Endothelial cell of umbilical vein (primary cell): ENCODE results near the gene ABRAXAS1. TPM values are rescaled to one million over a fixed set of nuclear protein-coding genes. Genes with fewer than 3 reads are reported as not detected.

Source experiments
- BruUV-seq: library from RNA; stranded (reverse); fragments of 400-500 nt; replicated peaks from 2 replicates; lab custom pipeline; 2021; lab: Mats Ljungman, UMichigan
- CTCF ChIA-PET: fragments of 300-600, 350-600 bp; sonication (Branson Sonifier 250); formaldehyde crosslinking; loops from one replicate; lab custom pipeline; 2021; ENCODE audit warnings: antibody characterized with exemption, inconsistent platforms; lab: Charles Lee
- POLR2A ChIA-PET: fragments of 300-600, 350-600 bp; sonication (Branson Sonifier 250); formaldehyde crosslinking; loops from one replicate; lab custom pipeline; 2021; ENCODE audit warnings: antibody characterized with exemption, inconsistent platforms; lab: Charles Lee
- DNase-seq: peaks from one replicate; pipeline ENCODE4 v3.0.0-alpha.2; 2011; ENCODE audit warnings: low read depth, low spot score
- FAIRE-seq: peaks from 2 replicates; lab custom pipeline; 2011; peaks lifted over from hg19 to GRCh38; lab: Jason Lieb, UNC
- H2AFZ ChIP-seq: 2 replicates; pipeline ENCODE4 v1.6.0; 2012; ENCODE audit warnings: low read depth, low read length, control low read depth, inconsistent platforms
- H3K27ac ChIP-seq: 2 replicates; pipeline ENCODE4 v1.5.1; 2011; ENCODE audit warnings: low read depth, mild to moderate bottlenecking, control low read depth, low read length, moderate library complexity; ENCODE audit not compliant: insufficient read depth
- H3K27me3 ChIP-seq, 2 experiments: 2 replicates each; pipeline versions ENCODE4 v1.6.0 to v1.6.1; 2011; ENCODE audit warnings: low read length in 2 of 2, mixed read lengths in 1 of 2; ENCODE audit not compliant: control insufficient read depth in 2 of 2, insufficient read depth in 2 of 2
- H3K36me3 ChIP-seq, 2 experiments: 2 replicates in 1 of 2; 3 replicates in 1 of 2; pipeline ENCODE4 v1.5.1; 2011; ENCODE audit warnings: low read length in 2 of 2, mild to moderate bottlenecking in 1 of 2, moderate library complexity in 1 of 2; ENCODE audit not compliant: control insufficient read depth in 2 of 2, insufficient read depth in 2 of 2; ENCODE audit errors: extremely low read depth in 1 of 2
- H3K4me1 ChIP-seq: 3 replicates; pipeline ENCODE4 v1.5.1; 2011; ENCODE audit warnings: mild to moderate bottlenecking, low read length; ENCODE audit not compliant: control insufficient read depth, insufficient read depth; ENCODE audit errors: extremely low read depth
- H3K4me2 ChIP-seq: 2 replicates; pipeline ENCODE4 v1.6.1; 2011; ENCODE audit warnings: low read length, control low read depth, mixed read lengths; ENCODE audit not compliant: insufficient read depth
- H3K4me3 ChIP-seq, 3 experiments: fragments of 200-600 bp in 1 of 3; sonication (generic), shearing (Covaris generic) in 1 of 3; replicated peaks in 1 of 3; 2 replicates each; pipeline ENCODE4 v1.5.1; 2011 to 2016; ENCODE audit warnings: control low read depth in 3 of 3, low read length in 3 of 3, mild to moderate bottlenecking in 2 of 3, inconsistent platforms in 1 of 3, low read depth in 1 of 3, moderate library complexity in 1 of 3; ENCODE audit not compliant: insufficient read depth in 1 of 3
- H3K79me2 ChIP-seq: 2 replicates; pipeline ENCODE4 v1.6.0; 2012; ENCODE audit warnings: low read length, inconsistent platforms; ENCODE audit not compliant: control insufficient read depth, insufficient read depth
- H3K9ac ChIP-seq: replicated peaks from 2 replicates; pipeline ENCODE3; 2011; ENCODE audit warnings: low read length, control low read depth; ENCODE audit not compliant: insufficient read depth; ENCODE audit errors: extremely low read depth
- H3K9me1 ChIP-seq: replicated peaks from 3 replicates; pipeline ENCODE4 v1.6.0; 2011; ENCODE audit warnings: mild to moderate bottlenecking, low read length; ENCODE audit not compliant: control insufficient read depth, insufficient read depth; ENCODE audit errors: extremely low read depth
- H3K9me3 ChIP-seq: replicated peaks from 2 replicates; pipeline ENCODE4 v1.5.1; 2012; ENCODE audit warnings: low read length, inconsistent platforms; ENCODE audit not compliant: control insufficient read depth, insufficient read depth
- H4K20me1 ChIP-seq: replicated peaks from 2 replicates; pipeline ENCODE3; 2011; ENCODE audit warnings: mild to moderate bottlenecking, low read length; ENCODE audit not compliant: control insufficient read depth, insufficient read depth; ENCODE audit errors: extremely low read depth
- EZH2 ChIP-seq: IDR thresholded peaks from 2 replicates; pipeline ENCODE4 v1.6.1; 2012; ENCODE audit warnings: borderline replicate concordance, low read depth, mild to moderate bottlenecking, moderate library complexity, low read length, inconsistent platforms; ENCODE audit not compliant: severe bottlenecking
- FOS ChIP-seq: IDR thresholded peaks from 2 replicates; pipeline ENCODE4 v1.6.1; 2011; ENCODE audit warnings: mild to moderate bottlenecking, low read length, moderate library complexity, borderline replicate concordance; ENCODE audit not compliant: insufficient read depth
- GATA2 ChIP-seq: IDR thresholded peaks from 2 replicates; pipeline ENCODE4 v1.7.0; 2011; ENCODE audit warnings: low read depth, mild to moderate bottlenecking, moderate library complexity, mixed read lengths, low read length; ENCODE audit not compliant: insufficient read length, insufficient read depth
- JUN ChIP-seq: IDR thresholded peaks from 2 replicates; pipeline ENCODE4 v1.6.1; 2011; ENCODE audit warnings: borderline replicate concordance, low read depth; ENCODE audit not compliant: insufficient read length, insufficient read depth
- MYC ChIP-seq: IDR thresholded peaks from one replicate; pipeline ENCODE4 v1.6.1; 2011; ENCODE audit warnings: mild to moderate bottlenecking, low read depth, low read length
- POLR2A ChIP-seq: IDR thresholded peaks from 2 replicates; pipeline ENCODE4 v1.6.1; 2012; ENCODE audit warnings: low read depth, mild to moderate bottlenecking, control low read depth, low read length
- POLR2AphosphoS5 ChIP-seq: IDR thresholded peaks from 2 replicates; pipeline ENCODE4 v1.6.1; 2012; ENCODE audit warnings: low read depth, mild to moderate bottlenecking, control low read depth, low read length, moderate library complexity; ENCODE audit not compliant: insufficient read depth
- dilution Hi-C: fragments of 300-500 bp; cut with MboI; formaldehyde crosslinking; loops from one replicate; pipeline ENCODE4 v1.15.0; 2019; ENCODE audit warnings: low sequenced_read_pairs; ENCODE audit not compliant: extremely low pct_ligation_motif_present
- intact Hi-C: fragments of 100-400 bp; cut with micrococcal nuclease; formaldehyde crosslinking; loops from one replicate; pipeline ENCODE4 v1.10.0; 2022
- polyA plus RNA-seq, 4 experiments: library from polyadenylated mRNA; depleted of rRNA in 3 of 4; stranded (reverse) in 3 of 4; unstranded in 1 of 4; fragments of >200 nt; gene quantifications; 2 replicates each; pipeline versions ENCODE4 v1.2.1 to v1.2.3, GENCODE V29; 2011 to 2012; ENCODE audit warnings: missing spikeins in 1 of 4
- total RNA-seq: library from RNA; stranded (reverse); gene quantifications from 2 replicates; pipeline ENCODE4 v1.2.3, GENCODE V29; 2021
- TF ChIP-seq, protein P1 (sequence below), 2 donors: IDR thresholded peaks; 1 replicate in 1 of 2; 2 replicates in 1 of 2; pipeline ENCODE4 v1.5.1; 2011; ENCODE audit warnings: low read length in 2 of 2, mild to moderate bottlenecking in 2 of 2, moderate library complexity in 2 of 2, control low read depth in 1 of 2, inconsistent platforms in 1 of 2, low read depth in 1 of 2; ENCODE audit not compliant: insufficient read depth in 1 of 2; ENCODE audit errors: extremely low read depth in 1 of 2
- TF ChIP-seq, protein P2 (sequence below): IDR thresholded peaks from 2 replicates; pipeline ENCODE4 v1.6.1; 2011; ENCODE audit not compliant: insufficient read depth, insufficient read length

Gene ABRAXAS1
- total and polyA plus RNA-seq, 2 donors (not counting 3 experiments of a cell fraction or from before 2014, with no cell fraction given), result 5.5 to 16.7 TPM

DNA sequence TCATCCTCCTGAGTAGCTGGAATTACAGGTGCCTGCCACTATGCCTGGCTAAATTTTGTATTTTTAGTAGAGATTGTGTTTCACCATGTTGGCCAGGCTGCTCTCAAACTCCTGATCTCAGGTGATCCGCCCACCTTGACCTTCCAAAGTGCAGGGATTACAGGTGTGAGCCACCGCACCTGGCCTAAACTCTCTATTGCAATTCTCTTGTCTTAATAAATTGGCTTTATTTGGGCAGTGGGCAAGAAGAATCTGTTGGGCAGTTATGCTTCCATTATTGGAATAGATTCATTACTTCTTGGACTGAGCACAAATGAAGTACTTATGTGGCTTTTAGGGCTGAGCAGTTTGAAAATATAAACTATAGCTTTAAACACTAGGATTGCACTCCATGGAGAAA, 42.8 kb upstream of the ABRAXAS1 start:
- ChIA-PET CTCF (interaction anchor here (1.5 to 2.0 kb wide), 2 partner anchors 29 to 117 kb away, joined by 3 to 4 read pairs; no protein-coding TSS in a partner anchor), POLR2A (no interaction called here)
- no peaks in the 10 kb centered on the region for H4K20me1 ChIP-seq
- H3K27ac ChIP-seq, result no peak overlapping the region
- H3K4me2 ChIP-seq, result no peak overlapping the region
- H3K9me1 ChIP-seq, result no peaks in the 10 kb centered on the region
- no peak overlapping the region for H2AFZ ChIP-seq
- FAIRE-seq (no peak), DNase-seq (no peak)
- intact Hi-C loops (no loop called here), dilution Hi-C loops (no loop called here)
- no peaks in the 10 kb centered on the region for H3K79me2 ChIP-seq
- H3K36me3 ChIP-seq, result no peaks in the 10 kb centered on the region
- H3K9ac ChIP-seq, result no peak overlapping the region
- TF ChIP-seq EZH2, result no peak
- no peak for TF ChIP-seq POLR2AphosphoS5
- TF ChIP-seq, protein P1, sequence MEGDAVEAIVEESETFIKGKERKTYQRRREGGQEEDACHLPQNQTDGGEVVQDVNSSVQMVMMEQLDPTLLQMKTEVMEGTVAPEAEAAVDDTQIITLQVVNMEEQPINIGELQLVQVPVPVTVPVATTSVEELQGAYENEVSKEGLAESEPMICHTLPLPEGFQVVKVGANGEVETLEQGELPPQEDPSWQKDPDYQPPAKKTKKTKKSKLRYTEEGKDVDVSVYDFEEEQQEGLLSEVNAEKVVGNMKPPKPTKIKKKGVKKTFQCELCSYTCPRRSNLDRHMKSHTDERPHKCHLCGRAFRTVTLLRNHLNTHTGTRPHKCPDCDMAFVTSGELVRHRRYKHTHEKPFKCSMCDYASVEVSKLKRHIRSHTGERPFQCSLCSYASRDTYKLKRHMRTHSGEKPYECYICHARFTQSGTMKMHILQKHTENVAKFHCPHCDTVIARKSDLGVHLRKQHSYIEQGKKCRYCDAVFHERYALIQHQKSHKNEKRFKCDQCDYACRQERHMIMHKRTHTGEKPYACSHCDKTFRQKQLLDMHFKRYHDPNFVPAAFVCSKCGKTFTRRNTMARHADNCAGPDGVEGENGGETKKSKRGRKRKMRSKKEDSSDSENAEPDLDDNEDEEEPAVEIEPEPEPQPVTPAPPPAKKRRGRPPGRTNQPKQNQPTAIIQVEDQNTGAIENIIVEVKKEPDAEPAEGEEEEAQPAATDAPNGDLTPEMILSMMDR (IDR thresholded peaks at IDR 0.05; ENCODE audit: extremely low read depth in 1 of 2, insufficient read depth in 1 of 2, low read depth in 1 of 2, low read length in 2 of 2), result no peak
- H3K27me3 ChIP-seq, result peaks cover 3 to 6% of the 10 kb centered on the region in 2 experiments
- H3K4me3 ChIP-seq, result no peak overlapping the region
- H3K4me1 ChIP-seq, result no peaks in the 10 kb centered on the region
- H3K9me3 ChIP-seq, result no peaks in the 10 kb centered on the region
- BruUV-seq, result no TSS peak

DNA sequence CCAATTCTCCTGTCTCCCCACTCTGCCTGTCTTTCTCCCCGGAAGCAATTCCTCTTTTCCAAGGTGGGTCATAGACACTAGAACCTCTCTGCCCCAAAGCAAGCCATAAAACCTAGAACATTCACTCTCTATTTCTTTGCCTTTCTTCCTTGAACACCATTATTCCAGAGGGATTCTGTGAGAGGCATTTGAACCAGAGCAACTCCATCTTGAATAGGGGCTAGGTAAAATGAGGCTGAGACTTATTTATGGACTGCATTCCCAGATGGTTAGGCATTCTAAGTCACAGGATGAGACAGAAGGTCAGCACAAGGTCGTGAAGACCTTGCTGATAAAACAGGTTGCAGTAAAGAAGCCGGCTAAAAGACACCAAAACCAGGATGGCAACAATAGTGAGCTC, 37.3 kb upstream of the ABRAXAS1 start:
- no peak for FAIRE-seq
- Histone ChIP-seq H3K4me3 (no peak overlapping the region), H3K79me2 (no peaks in the 10 kb centered on the region), H4K20me1 (no peaks in the 10 kb centered on the region), H3K4me2 (no peak overlapping the region), H3K27ac (no peak overlapping the region), H3K36me3 (no peaks in the 10 kb centered on the region), H3K9me3 (no peaks in the 10 kb centered on the region), H2AFZ (no peak overlapping the region), H3K9ac (no peak overlapping the region), H3K27me3 (peaks cover 3 to 5% of the 10 kb centered on the region in 2 experiments), H3K9me1 (no peaks in the 10 kb centered on the region), H3K4me1 (no peaks in the 10 kb centered on the region)
- intact Hi-C loops, result no loop called here
- dilution Hi-C loops, result no loop called here
- no peak for DNase-seq
- TF ChIP-seq FOS (no peak), MYC (no peak), GATA2 (no peak), EZH2 (no peak), POLR2A (no peak), POLR2AphosphoS5 (no peak), JUN (no peak)
- TF ChIP-seq, protein P1 (IDR thresholded peaks at IDR 0.05; ENCODE audit: extremely low read depth in 1 of 2, insufficient read depth in 1 of 2, low read depth in 1 of 2, low read length in 2 of 2), result no peak
- TF ChIP-seq, protein P2, sequence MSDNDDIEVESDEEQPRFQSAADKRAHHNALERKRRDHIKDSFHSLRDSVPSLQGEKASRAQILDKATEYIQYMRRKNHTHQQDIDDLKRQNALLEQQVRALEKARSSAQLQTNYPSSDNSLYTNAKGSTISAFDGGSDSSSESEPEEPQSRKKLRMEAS, result no peak
- ChIA-PET CTCF (no interaction called here), POLR2A (no interaction called here)
- BruUV-seq, result no TSS peak
